Neuronal stem cell (in vitro differentiated cells): ENCODE data around the gene NLRP7.
A peak's percentile ranks its signal among the peaks of the same experiment; 100 is the strongest.
"Not testable (repeated sequence)": the region's sequence is repeated elsewhere in the genome, so short reads cannot be mapped to it uniquely, and the experiment has no call there.

Experiments
- DNase-seq: peaks from one replicate; pipeline ENCODE4 v3.0.0-alpha.2; 2013; ENCODE audit warnings: low spot score
- H2AFZ ChIP-seq: one replicate; pipeline ENCODE4 v1.6.1; 2013; ENCODE audit warnings: mild to moderate bottlenecking, low read length, inconsistent platforms
- H2AK5ac ChIP-seq: 2 replicates; pipeline ENCODE4 v1.6.1; 2013; ENCODE audit warnings: low read depth, mild to moderate bottlenecking, inconsistent platforms, low read length, moderate library complexity, mixed read lengths
- H2BK120ac ChIP-seq: 2 replicates; pipeline ENCODE4 v1.6.1; 2013; ENCODE audit warnings: low read depth, mild to moderate bottlenecking, inconsistent platforms, low read length, moderate library complexity, mixed read lengths
- H2BK12ac ChIP-seq: one replicate; pipeline ENCODE4 v1.6.1; 2013; ENCODE audit warnings: low read length, inconsistent platforms
- H2BK15ac ChIP-seq: 2 replicates; pipeline ENCODE4 v1.6.1; 2013; ENCODE audit warnings: mild to moderate bottlenecking, low read length, inconsistent platforms, mixed read lengths
- H2BK5ac ChIP-seq: one replicate; pipeline ENCODE4 v1.6.1; 2013; ENCODE audit warnings: inconsistent platforms, mild to moderate bottlenecking, low read length, moderate library complexity
- H3K14ac ChIP-seq: one replicate; pipeline ENCODE4 v1.6.1; 2013; ENCODE audit warnings: low read length, inconsistent platforms
- H3K18ac ChIP-seq: 2 replicates; pipeline ENCODE4 v1.6.1; 2013; ENCODE audit warnings: low read length, inconsistent platforms
- H3K23ac ChIP-seq: 2 replicates; pipeline ENCODE4 v1.6.1; 2013; ENCODE audit warnings: low read depth, mild to moderate bottlenecking, mixed read lengths, low read length, inconsistent platforms; ENCODE audit not compliant: poor library complexity
- H3K27ac ChIP-seq: replicated peaks from 3 replicates; pipeline ENCODE4 v1.5.1; 2013; ENCODE audit warnings: low read length, inconsistent platforms
- H3K27me3 ChIP-seq, 3 experiments: 2 replicates each; pipeline ENCODE4 v1.6.1; 2013; ENCODE audit warnings: low read length in 3 of 3, mild to moderate bottlenecking in 2 of 3, inconsistent platforms in 1 of 3, low read depth in 1 of 3, mixed read lengths in 1 of 3, moderate library complexity in 1 of 3; ENCODE audit not compliant: control insufficient read depth in 3 of 3, insufficient read depth in 3 of 3
- H3K36me3 ChIP-seq, 2 donors: replicated peaks in 1 of 2; 2 replicates each; pipeline ENCODE4 v1.6.1; 2013; ENCODE audit warnings: low read length in 2 of 2; ENCODE audit not compliant: control insufficient read depth in 2 of 2, insufficient read depth in 2 of 2
- H3K4ac ChIP-seq: 2 replicates; pipeline ENCODE4 v1.6.1; 2013; ENCODE audit warnings: inconsistent platforms, mild to moderate bottlenecking, low read length, moderate library complexity
- H3K4me1 ChIP-seq, 2 donors: 1 replicate in 1 of 2; 2 replicates in 1 of 2; pipeline ENCODE4 v1.6.1; 2013; ENCODE audit warnings: low read length in 2 of 2, low read depth in 1 of 2; ENCODE audit not compliant: control insufficient read depth in 2 of 2, insufficient read depth in 1 of 2
- H3K4me2 ChIP-seq: one replicate; pipeline ENCODE4 v1.6.1; 2013; ENCODE audit warnings: mild to moderate bottlenecking, low read length, inconsistent platforms; ENCODE audit not compliant: insufficient read depth, poor library complexity, severe bottlenecking
- H3K4me3 ChIP-seq, 2 donors: 2 replicates each; pipeline ENCODE4 v1.5.1; 2013; ENCODE audit warnings: low read length in 2 of 2, mild to moderate bottlenecking in 2 of 2, inconsistent platforms in 1 of 2, moderate library complexity in 1 of 2
- H3K79me1 ChIP-seq: one replicate; pipeline ENCODE4 v1.6.1; 2013; ENCODE audit warnings: low read depth, mild to moderate bottlenecking, inconsistent platforms, low read length, moderate library complexity
- H3K9ac ChIP-seq: one replicate; pipeline ENCODE4 v1.6.1; 2013; ENCODE audit warnings: mild to moderate bottlenecking, low read depth, low read length, inconsistent platforms; ENCODE audit not compliant: poor library complexity
- H3K9me3 ChIP-seq, 2 donors: replicated peaks in 1 of 2; 2 replicates each; pipeline versions ENCODE3 to v1.6.1; 2013; ENCODE audit warnings: low read length in 2 of 2, mild to moderate bottlenecking in 2 of 2, inconsistent platforms in 1 of 2, low read depth in 1 of 2, mixed read lengths in 1 of 2, moderate library complexity in 1 of 2; ENCODE audit not compliant: control insufficient read depth in 2 of 2, insufficient read depth in 1 of 2
- H4K8ac ChIP-seq: one replicate; pipeline ENCODE4 v1.6.1; 2013; ENCODE audit warnings: low read depth, mild to moderate bottlenecking, inconsistent platforms, low read length, moderate library complexity
- H4K91ac ChIP-seq: one replicate; pipeline ENCODE4 v1.6.1; 2013; ENCODE audit warnings: low read length, low read depth, mild to moderate bottlenecking, inconsistent platforms; ENCODE audit not compliant: poor library complexity
- WGBS, 2 donors: extraction: QIAGEN DNeasy Blood & Tissue Kit; methylation state at CpG; one replicate each; pipeline ENCODE4 v1.1.7; 2013; ENCODE audit warnings: missing lambda C conversion rate in 2 of 2, mixed read lengths in 1 of 2; ENCODE audit not compliant: insufficient read length in 2 of 2, insufficient replicate concordance in 1 of 2; ENCODE audit errors: extremely low coverage in 2 of 2; 5-methylcytosine and 5-hydroxymethylcytosine counted together

Gene NLRP7

GRCh38 chr19:54894106-54894505 is 53.2 kb downstream of the NLRP7 start:
- H2AFZ ChIP-seq, H3K14ac ChIP-seq, H3K4ac ChIP-seq, H3K4me3 ChIP-seq, H3K27me3 ChIP-seq, H3K4me2 ChIP-seq, H3K9ac ChIP-seq, H2BK120ac ChIP-seq, H3K79me1 ChIP-seq, H2BK12ac ChIP-seq, H2BK15ac ChIP-seq, H2BK5ac ChIP-seq, H4K91ac ChIP-seq, DNase-seq, H2AK5ac ChIP-seq, H3K4me1 ChIP-seq, H3K9me3 ChIP-seq, H3K27ac ChIP-seq, H3K23ac ChIP-seq, H3K18ac ChIP-seq, H4K8ac ChIP-seq, H3K36me3 ChIP-seq: not testable (repeated sequence)
- no CpG with 5 or more reads among the region's 16 CpGs for WGBS, 2 donors

GRCh38 chr19:54893406-54893805 is 53.9 kb downstream of the NLRP7 start:
- Histone ChIP-seq H3K9ac (no peak overlapping the region), H2BK15ac (no peak overlapping the region), H3K27me3 (peaks cover 0 to 6% (median 1%) of the 10 kb centered on the region in 3 experiments), H3K14ac (no peak overlapping the region), H3K4me2 (no peak overlapping the region), H3K4me3 (no peak overlapping the region), H3K9me3 (no peaks in the 10 kb centered on the region), H2BK120ac (no peak overlapping the region), H3K36me3 (no peaks in the 10 kb centered on the region), H4K8ac (no peak overlapping the region), H3K23ac (no peak overlapping the region), H4K91ac (no peak overlapping the region), H2AK5ac (no peak overlapping the region), H3K4me1 (no peaks in the 10 kb centered on the region), H2BK5ac (no peak overlapping the region), H3K79me1 (no peaks in the 10 kb centered on the region), H2AFZ (no peak overlapping the region), H2BK12ac (no peak overlapping the region), H3K27ac (no peak overlapping the region), H3K18ac (no peak overlapping the region), H3K4ac (no peak overlapping the region)
- no CpG with 5 or more reads among the region's 7 CpGs for WGBS, 2 donors
- no peak for DNase-seq

GRCh38 chr19:54889566-54889965 is 57.8 kb downstream of the NLRP7 start:
- Histone ChIP-seq H4K91ac (no peak overlapping the region), H2BK5ac (no peak overlapping the region), H3K9me3 (no peaks in the 10 kb centered on the region), H2AK5ac (peak overlapping the region; percentile 47), H3K79me1 (no peaks in the 10 kb centered on the region), H3K4me1 (no peaks in the 10 kb centered on the region), H3K4me3 (no peak overlapping the region), H3K18ac (peak overlapping the region; percentile 45), H2BK15ac (no peak overlapping the region), H2AFZ (no peak overlapping the region), H3K23ac (no peak overlapping the region), H3K4me2 (no peak overlapping the region), H2BK12ac (no peak overlapping the region), H3K36me3 (no peaks in the 10 kb centered on the region), H3K4ac (no peak overlapping the region), H3K27ac (no peak overlapping the region), H4K8ac (no peak overlapping the region), H3K9ac (no peak overlapping the region), H3K14ac (no peak overlapping the region), H2BK120ac (no peak overlapping the region), H3K27me3 (peaks cover 0 to 2% (median 1%) of the 10 kb centered on the region in 3 experiments)
- WGBS, 2 donors = no CpG with 5 or more reads among the region's 11 CpGs
- DNase-seq = no peak

- H3K4me2 ChIP-seq = no peak overlapping the region
- no peaks in the 10 kb centered on the region for H3K36me3 ChIP-seq
- no peak overlapping the region for H2BK12ac ChIP-seq
- H2BK15ac ChIP-seq = no peak overlapping the region
- no peak overlapping the region for H3K14ac ChIP-seq
- no peak overlapping the region for H2BK5ac ChIP-seq
- no peak overlapping the region for H3K18ac ChIP-seq
- H2BK120ac ChIP-seq = no peak overlapping the region
- H2AFZ ChIP-seq = no peak overlapping the region
- peaks cover 2% of the 10 kb centered on the region for H3K79me1 ChIP-seq
- no peak overlapping the region for H4K91ac ChIP-seq
- H4K8ac ChIP-seq = no peak overlapping the region
- no peak overlapping the region for H3K9ac ChIP-seq
- no peak for DNase-seq
- H3K23ac ChIP-seq = no peak overlapping the region
- H2AK5ac ChIP-seq = no peak overlapping the region
- H3K4me1 ChIP-seq = no peaks in the 10 kb centered on the region
- no CpG with 5 or more reads among the region's 10 CpGs for WGBS, 2 donors
- peaks cover 0 to 2% of the 10 kb centered on the region in 2 donors for H3K9me3 ChIP-seq
- no peak overlapping the region for H3K27ac ChIP-seq
- H3K4me3 ChIP-seq = no peak overlapping the region
- H3K27me3 ChIP-seq = peaks cover 0 to 1% (median under 1%) of the 10 kb centered on the region in 3 experiments
- no peak overlapping the region for H3K4ac ChIP-seq
These were observed 59.1 kb downstream of the NLRP7 start for GRCh38 chr19:54888239-54888638.
